K562 (cell line): ENCODE data around the gene ACHE.

Source experiments
- CHD1 ChIP-seq: fragments of 200-600 bp; sonication (generic); IDR thresholded peaks from one replicate; pipeline ENCODE4 v1.6.1; 2012; ENCODE audit warnings: mild to moderate bottlenecking, moderate library complexity, low read length, inconsistent platforms
- EGR1 ChIP-seq: fragments of 450-650 bp; conservative IDR thresholded peaks from 2 replicates; pipeline ENCODE4 v1.6.1; 2017; ENCODE audit warnings: mild to moderate bottlenecking
- LEF1 ChIP-seq: fragments of 450-650 bp; IDR thresholded peaks from 2 replicates; pipeline ENCODE4 v1.6.1; 2016; ENCODE audit warnings: mild to moderate bottlenecking
- RCOR1 ChIP-seq, 2 experiments: IDR thresholded peaks; 2 replicates each; pipeline ENCODE4 v1.6.1; 2012; ENCODE audit warnings: low read depth in 2 of 2, low read length in 2 of 2, borderline replicate concordance in 1 of 2, improper control_type of control experiment in 1 of 2
- TF ChIP-seq, protein P1 (sequence below): sonication (generic); formaldehyde crosslinking; IDR thresholded peaks from 2 replicates; pipeline ENCODE4 v1.8.1; 2023; ENCODE audit warnings: mild to moderate bottlenecking, missing genetic modification reagents, moderate library complexity

DNA sequence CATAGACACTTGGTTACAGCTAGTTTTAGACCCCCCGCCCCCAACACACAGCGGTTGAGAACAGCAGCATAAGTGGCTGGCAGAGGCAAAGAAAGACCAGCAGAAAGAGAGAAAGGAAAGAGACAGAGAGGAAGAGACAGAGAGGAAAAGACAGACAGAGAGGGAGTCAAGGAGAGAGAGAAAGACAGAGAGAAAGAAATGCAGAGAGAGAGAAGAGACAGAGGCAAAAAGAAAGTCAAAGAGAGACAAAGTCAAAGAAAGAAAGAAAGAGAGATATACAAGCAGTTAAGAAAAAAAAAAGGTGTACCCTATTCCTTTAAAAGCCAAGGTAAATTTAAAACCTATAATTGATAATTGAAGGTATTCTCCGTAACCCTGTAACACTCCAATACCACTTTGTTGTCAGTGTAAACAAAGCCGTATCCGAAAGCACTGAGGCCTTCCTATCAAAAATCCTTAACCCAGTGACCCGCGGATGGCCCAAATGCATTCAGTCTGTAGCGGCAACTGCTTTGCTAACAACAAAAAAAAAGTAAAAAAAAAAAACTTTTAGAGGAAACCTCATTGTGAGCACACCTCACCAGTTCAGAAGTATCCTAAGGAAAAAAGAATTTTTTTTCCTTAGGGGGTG lies 55.1 kb downstream of the ACHE start:
- TF ChIP-seq EGR1 (no peak), CHD1 (no peak), LEF1 (peak; percentile 66; the same call in 1 of the 2 replicates), RCOR1 (IDR thresholded peaks at IDR 0.05; ENCODE audit: borderline replicate concordance in 1 of 2, low read depth in 2 of 2, low read length in 2 of 2) (no peak)
- TF ChIP-seq, protein P1, sequence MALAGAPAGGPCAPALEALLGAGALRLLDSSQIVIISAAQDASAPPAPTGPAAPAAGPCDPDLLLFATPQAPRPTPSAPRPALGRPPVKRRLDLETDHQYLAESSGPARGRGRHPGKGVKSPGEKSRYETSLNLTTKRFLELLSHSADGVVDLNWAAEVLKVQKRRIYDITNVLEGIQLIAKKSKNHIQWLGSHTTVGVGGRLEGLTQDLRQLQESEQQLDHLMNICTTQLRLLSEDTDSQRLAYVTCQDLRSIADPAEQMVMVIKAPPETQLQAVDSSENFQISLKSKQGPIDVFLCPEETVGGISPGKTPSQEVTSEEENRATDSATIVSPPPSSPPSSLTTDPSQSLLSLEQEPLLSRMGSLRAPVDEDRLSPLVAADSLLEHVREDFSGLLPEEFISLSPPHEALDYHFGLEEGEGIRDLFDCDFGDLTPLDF (CRISPR knock-in tag), result no peak
